ENCODE data around the gene MAP7D1. TPM values are rescaled to one million over a fixed set of nuclear protein-coding genes. Genes with fewer than 3 reads are reported as not detected.

The MAP7D1 gene
- total and polyA plus RNA-seq, 2 of the 13 experiments (the other 11 are each of a cell fraction or from before 2014, with no cell fraction given): 5.6 to 7.2 TPM

DNA sequence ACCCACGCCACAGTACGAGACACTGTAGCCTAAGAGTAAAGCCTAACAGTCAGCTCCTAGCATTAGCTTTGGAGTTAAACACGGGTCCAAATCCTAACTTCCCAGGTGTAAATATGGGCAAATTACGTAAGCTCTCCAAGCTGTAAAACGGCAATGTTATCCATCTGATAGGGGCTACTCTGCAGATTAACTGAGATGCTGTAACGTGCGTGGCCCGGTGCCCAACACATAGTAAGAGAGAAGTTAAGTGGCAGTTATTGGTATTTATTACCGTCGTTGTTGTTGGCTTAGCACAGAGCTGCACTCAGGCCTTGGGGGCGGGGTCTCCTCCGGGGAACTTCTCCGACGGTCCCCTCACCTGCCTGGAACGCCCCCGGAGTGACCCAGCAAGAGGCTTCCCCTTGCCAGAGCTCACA is 7.1 kb upstream of the MAP7D1 start:
- CTCF ChIA-PET (ENCODE audit: low intra/inter-chr PET ratio, low total read pairs): interaction anchor here (1.7 to 2.6 kb wide), 2 partner anchors 39 to 137 kb away, joined by 18 to 43 read pairs; no protein-coding TSS in a partner anchor
- Histone ChIP-seq H3K4me3 (replicated peaks in 1 of 3; ENCODE audit: insufficient read depth in 1 of 3, low read depth in 2 of 3, low read length in 3 of 3) (peak overlapping the region; percentile 76 to 83 (median 81)), H3K4me2 (ENCODE audit: low read depth, low read length) (peak overlapping the region; percentile 85), H3K27ac (ENCODE audit: extremely low read length, insufficient read depth, low read length) (peak overlapping the region; percentile 80), H3K9ac (ENCODE audit: insufficient read depth, low read depth, low read length) (peak overlapping the region; percentile 87), H3K36me3 (replicated peaks in 1 of 2; ENCODE audit: control insufficient read depth in 1 of 2, insufficient read depth in 2 of 2, low read length in 2 of 2) (no peaks in the 10 kb centered on the region), H3K4me1 (ENCODE audit: insufficient read depth, low read length) (peaks cover 52% of the 10 kb centered on the region), H4K20me1 (ENCODE audit: insufficient read depth, low read length) (no peaks in the 10 kb centered on the region), H3K79me2 (ENCODE audit: insufficient read depth, low read length) (peaks cover 8% of the 10 kb centered on the region), H3K27me3 (ENCODE audit: control insufficient read depth in 1 of 2, insufficient read depth in 2 of 2, low read length in 2 of 2) (no peaks in the 10 kb centered on the region), H2AFZ (ENCODE audit: low read length) (peak overlapping the region; percentile 24), H3K9me3 (ENCODE audit: low read length) (no peaks in the 10 kb centered on the region)
- no peak for TF ChIP-seq PAWR (CRISPR knock-in tag; IDR thresholded peaks at IDR 0.05; ENCODE audit: borderline replicate concordance)
- no peak for TF ChIP-seq HMG20A (CRISPR knock-in tag; IDR thresholded peaks at IDR 0.05; ENCODE audit: borderline replicate concordance)
- peak; percentile 1; the same call in 1 of the 2 replicates for TF ChIP-seq NCOA2 (CRISPR knock-in tag; IDR thresholded peaks at IDR 0.05)
- no peak for TF ChIP-seq ZFP1 (CRISPR knock-in tag; IDR thresholded peaks at IDR 0.05)
- TF ChIP-seq CCDC6 (CRISPR knock-in tag; IDR thresholded peaks at IDR 0.05): 0 out of 2 replicates have a peak, but pooled peaks have one; percentile 3
- 0 out of 2 replicates have a peak, but pooled peaks have one; percentile 12 for TF ChIP-seq CEBPG (CRISPR knock-in tag; IDR thresholded peaks at IDR 0.05)
- no peak for TF ChIP-seq ZC3H4 (CRISPR knock-in tag; IDR thresholded peaks at IDR 0.05; ENCODE audit: borderline replicate concordance)
- TF ChIP-seq ZNF674 (CRISPR knock-in tag; IDR thresholded peaks at IDR 0.05; ENCODE audit: low read depth): 0 out of 2 replicates have a peak, but pooled peaks have one; percentile 64
- no peak for TF ChIP-seq AHR (CRISPR knock-in tag; IDR thresholded peaks at IDR 0.05)
- 0 out of 2 replicates have a peak, but pooled peaks have one; percentile 23 for TF ChIP-seq ZNF234 (CRISPR knock-in tag; conservative IDR thresholded peaks at IDR 0.05)
- 0 out of 2 replicates have a peak, but pooled peaks have one; percentile 2 for TF ChIP-seq ZNF142 (CRISPR knock-in tag; IDR thresholded peaks at IDR 0.05)
- in situ Hi-C loops (cut with HindIII; ENCODE audit: extremely low pct_ligation_motif_present, low pct_unique_long_range_greater_than_20kb): no loop called here
- intact Hi-C loops (cut with micrococcal nuclease; ENCODE audit: unreplicated experiment): loop anchor here (1.0 to 10.0 kb wide), 3 partner anchors 39 to 276 kb away; no protein-coding TSS in a partner anchor
- WGBS (ENCODE audit: low lambda C conversion rate): 8% methylated on average over 8 of the region's 16 CpGs
- FAIRE-seq: no peak
- TSS peak; percentile 83 for BruUV-seq (replicated peaks)
- ATAC-seq: no peak
- no peak for DNase-seq (ENCODE audit: low spot score)
- POLR2A ChIA-PET: interaction anchor here (1.0 to 3.5 kb wide), 13 partner anchors 12 to 315 kb away, joined by 3 to 34 read pairs (median 7); partner anchors contain the start of genes MRPS15 and THRAP3
